Immature natural killer cell (primary cell): Measurements from ENCODE around the gene BTBD9. TPM values are rescaled to one million over a fixed set of nuclear protein-coding genes. Genes with fewer than 3 reads are reported as not detected.

Experiments
- DNase-seq, 3 donors: peaks; one replicate each; pipeline ENCODE4 v3.0.0; 2022; ENCODE audit warnings: mixed read lengths in 1 of 3
- H3K27ac Mint-ChIP-seq, 6 donors: one replicate each; pipeline ENCODE4 v1.8.0; 2020; ENCODE audit warnings: mixed read lengths in 6 of 6, mild to moderate bottlenecking in 5 of 6, inconsistent platforms in 4 of 6, moderate library complexity in 3 of 6
- H3K27me3 Mint-ChIP-seq, 3 donors: one replicate each; pipeline ENCODE4 v1.8.0; 2020 to 2021; ENCODE audit warnings: low read depth in 3 of 3, mild to moderate bottlenecking in 3 of 3, mixed read lengths in 3 of 3, moderate library complexity in 3 of 3, inconsistent platforms in 1 of 3
- H3K36me3 Mint-ChIP-seq, 3 donors: one replicate each; pipeline ENCODE4 v1.8.0; 2020; ENCODE audit warnings: mixed read lengths in 3 of 3, inconsistent platforms in 2 of 3, mild to moderate bottlenecking in 2 of 3
- H3K4me1 Mint-ChIP-seq, 2 donors: one replicate each; pipeline ENCODE4 v1.8.0; 2020; ENCODE audit warnings: inconsistent platforms in 2 of 2, mild to moderate bottlenecking in 2 of 2, mixed read lengths in 2 of 2, moderate library complexity in 1 of 2
- H3K4me3 Mint-ChIP-seq, 5 donors: one replicate each; pipeline ENCODE4 v1.8.0; 2020; ENCODE audit warnings: mild to moderate bottlenecking in 5 of 5, mixed read lengths in 5 of 5, inconsistent platforms in 3 of 5, moderate library complexity in 3 of 5
- H3K9me3 Mint-ChIP-seq, 6 donors: one replicate each; pipeline ENCODE4 v1.8.0; 2020; ENCODE audit warnings: mild to moderate bottlenecking in 6 of 6, mixed read lengths in 6 of 6, inconsistent platforms in 4 of 6, moderate library complexity in 3 of 6
- polyA plus RNA-seq, 3 donors: library from polyadenylated mRNA; unstranded; fragments of 300-500 nt; fragmentation: Illumina TruSeq; gene quantifications; one replicate each; pipeline ENCODE4 v1.2.3, GENCODE V29; 2021

The BTBD9 gene
- polyA plus RNA-seq, 3 donors from 2014 or later: 5.3 to 12.3 (median 10.9) TPM

DNA sequence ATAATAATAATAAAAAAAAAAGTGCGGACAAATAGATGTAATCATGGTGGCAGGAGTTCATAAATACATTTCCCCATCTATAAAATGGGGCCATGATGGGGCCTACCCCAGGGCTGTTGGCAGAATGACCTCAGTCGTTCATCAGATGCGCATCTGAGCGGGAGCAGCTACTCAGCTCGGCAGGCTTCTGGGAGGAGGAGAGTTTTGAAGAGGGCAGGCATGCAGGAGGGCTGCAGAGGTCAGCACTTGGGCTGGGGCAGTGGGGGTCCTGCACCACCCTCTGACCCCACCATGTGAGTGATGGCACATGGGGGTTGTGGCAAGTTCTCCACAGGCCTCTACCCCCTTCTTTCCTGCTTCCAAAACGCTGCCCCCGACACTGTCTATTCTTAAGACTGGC lies 446.7 kb downstream of the BTBD9 start:
- H3K27ac Mint-ChIP-seq: no peak overlapping the region

DNA sequence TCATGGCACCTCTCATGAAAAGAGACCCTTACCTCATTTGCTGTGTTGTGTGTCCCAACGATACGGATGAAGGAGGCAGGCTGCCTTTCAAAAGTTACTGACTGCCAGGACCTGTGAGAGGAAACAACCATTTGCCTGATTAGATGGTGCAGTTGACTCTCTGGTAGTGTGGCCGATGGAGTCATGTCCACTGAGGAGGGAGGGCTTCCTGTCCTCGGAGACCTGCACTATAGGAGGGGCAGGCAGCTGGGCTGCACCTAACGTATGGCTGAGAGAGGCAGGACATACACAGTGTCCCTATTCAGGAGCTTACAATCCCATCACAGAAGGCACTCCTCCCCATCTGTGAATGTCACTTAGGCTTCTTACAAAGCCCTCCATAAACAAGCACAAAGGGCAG lies 447.2 kb downstream of the BTBD9 start:
- Mint-ChIP-seq H3K27me3 (peaks cover 2 to 8% (median 4%) of the 10 kb centered on the region in 3 donors), H3K4me1 (peaks cover 4 to 8% of the 10 kb centered on the region in 2 donors), H3K9me3 (no peaks in the 10 kb centered on the region), H3K4me3 (no peak overlapping the region), H3K27ac (no peak overlapping the region), H3K36me3 (peaks cover 2 to 8% (median 8%) of the 10 kb centered on the region in 3 donors)
- DNase-seq: no peak

More for the DNA sequence above, 446.7 kb downstream of the BTBD9 start:
- Mint-ChIP-seq H3K9me3 (no peaks in the 10 kb centered on the region), H3K4me1 (peaks cover 4 to 8% of the 10 kb centered on the region in 2 donors), H3K4me3 (no peak overlapping the region), H3K27me3 (peaks cover 2 to 7% (median 2%) of the 10 kb centered on the region in 3 donors), H3K36me3 (peaks cover 0 to 8% (median 8%) of the 10 kb centered on the region in 3 donors)
- no peak for DNase-seq

DNA sequence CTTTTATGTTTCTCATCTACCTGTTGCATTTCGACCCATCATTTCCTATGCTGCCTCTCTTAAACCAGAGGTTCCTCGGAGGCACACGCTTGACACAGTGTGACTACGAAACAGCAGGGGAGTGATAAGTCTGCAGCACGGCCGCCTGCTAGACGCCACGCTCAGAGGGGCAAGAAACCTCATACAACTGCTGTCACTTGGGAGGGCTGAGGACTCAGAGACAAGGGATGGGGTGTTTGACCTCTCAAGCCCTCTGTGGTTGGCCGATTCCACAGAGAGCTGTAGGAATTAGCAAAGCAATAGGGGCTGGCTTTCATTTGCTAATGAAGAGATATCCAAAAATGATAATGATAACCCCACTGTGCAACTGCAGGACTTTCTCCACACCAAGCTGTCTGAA lies 447.7 kb downstream of the BTBD9 start:
- no peak overlapping the region for H3K4me3 Mint-ChIP-seq
- H3K27me3 Mint-ChIP-seq: peaks cover 2 to 11% (median 4%) of the 10 kb centered on the region in 3 donors
- H3K4me1 Mint-ChIP-seq: peaks cover 4 to 8% of the 10 kb centered on the region in 2 donors
- no peak overlapping the region for H3K27ac Mint-ChIP-seq
- DNase-seq: no peak
- H3K9me3 Mint-ChIP-seq: no peaks in the 10 kb centered on the region
- H3K36me3 Mint-ChIP-seq: peaks cover 7 to 9% (median 8%) of the 10 kb centered on the region in 3 donors

DNA sequence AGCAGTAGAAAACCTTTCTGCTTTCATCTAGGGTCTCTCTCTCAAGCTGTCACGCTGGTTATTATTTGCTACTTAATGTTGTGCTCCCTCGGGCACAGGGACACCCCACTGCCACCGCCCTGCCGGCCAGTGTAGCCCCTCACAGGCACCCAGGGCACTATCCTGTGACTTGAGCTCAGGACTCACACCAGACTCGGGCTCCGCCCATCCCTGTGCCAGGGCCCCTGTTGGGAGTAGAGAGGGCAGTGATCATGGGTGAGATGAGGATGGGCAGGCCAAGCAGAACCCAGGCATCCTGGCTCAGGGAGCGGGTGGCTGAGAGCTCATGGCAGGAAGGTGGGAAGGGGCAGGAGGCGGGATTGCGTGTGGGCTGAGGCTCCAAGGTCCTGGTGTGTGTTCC lies 448.3 kb downstream of the BTBD9 start:
- Mint-ChIP-seq H3K4me1 (peaks cover 4 to 8% of the 10 kb centered on the region in 2 donors), H3K9me3 (no peaks in the 10 kb centered on the region), H3K27ac (no peak overlapping the region), H3K36me3 (peaks cover 7 to 9% (median 8%) of the 10 kb centered on the region in 3 donors), H3K27me3 (peaks cover 2 to 11% (median 4%) of the 10 kb centered on the region in 3 donors), H3K4me3 (no peak overlapping the region)
- DNase-seq: no peak

DNA sequence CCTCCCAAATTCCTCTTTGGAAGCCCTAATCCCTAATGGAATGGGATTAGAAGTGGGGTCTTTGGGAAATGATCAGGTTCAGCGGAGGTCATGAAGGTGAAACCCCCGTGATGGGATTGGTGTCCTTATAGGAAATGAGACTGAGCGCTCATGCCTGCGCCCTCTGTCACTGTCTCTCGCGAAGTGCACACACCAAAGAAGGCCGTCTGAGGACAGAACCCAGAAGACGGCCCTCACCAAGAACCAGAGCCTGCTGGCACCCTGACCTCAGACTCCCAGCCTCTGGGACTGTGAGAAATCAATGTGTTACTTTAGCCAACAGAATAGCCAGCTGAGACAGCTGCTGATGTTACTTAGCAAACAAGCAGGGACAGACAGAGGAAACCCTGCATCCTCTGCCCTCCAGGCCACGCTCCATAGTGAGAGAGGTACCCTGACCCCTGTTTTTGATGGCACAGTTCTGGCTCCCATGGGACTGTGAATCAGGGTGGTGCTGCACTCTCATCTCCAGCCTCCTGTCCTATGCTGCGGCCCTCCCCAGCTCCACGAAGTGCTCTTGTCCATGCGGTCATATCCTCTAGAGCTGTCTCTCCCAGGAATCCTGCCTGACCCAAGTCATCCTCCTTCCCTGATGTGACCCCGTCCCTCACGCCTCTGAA lies 450.9 kb downstream of the BTBD9 start:
- H3K4me3 Mint-ChIP-seq: no peak overlapping the region
- no peak for DNase-seq
- H3K9me3 Mint-ChIP-seq: no peaks in the 10 kb centered on the region
- H3K36me3 Mint-ChIP-seq: peaks cover 7 to 9% (median 7%) of the 10 kb centered on the region in 3 donors
- H3K27ac Mint-ChIP-seq: peak overlapping the region in 1 of 6 donors; percentile 23
- peaks cover 7 to 12% (median 7%) of the 10 kb centered on the region in 3 donors for H3K27me3 Mint-ChIP-seq
- no peaks in the 10 kb centered on the region for H3K4me1 Mint-ChIP-seq

DNA sequence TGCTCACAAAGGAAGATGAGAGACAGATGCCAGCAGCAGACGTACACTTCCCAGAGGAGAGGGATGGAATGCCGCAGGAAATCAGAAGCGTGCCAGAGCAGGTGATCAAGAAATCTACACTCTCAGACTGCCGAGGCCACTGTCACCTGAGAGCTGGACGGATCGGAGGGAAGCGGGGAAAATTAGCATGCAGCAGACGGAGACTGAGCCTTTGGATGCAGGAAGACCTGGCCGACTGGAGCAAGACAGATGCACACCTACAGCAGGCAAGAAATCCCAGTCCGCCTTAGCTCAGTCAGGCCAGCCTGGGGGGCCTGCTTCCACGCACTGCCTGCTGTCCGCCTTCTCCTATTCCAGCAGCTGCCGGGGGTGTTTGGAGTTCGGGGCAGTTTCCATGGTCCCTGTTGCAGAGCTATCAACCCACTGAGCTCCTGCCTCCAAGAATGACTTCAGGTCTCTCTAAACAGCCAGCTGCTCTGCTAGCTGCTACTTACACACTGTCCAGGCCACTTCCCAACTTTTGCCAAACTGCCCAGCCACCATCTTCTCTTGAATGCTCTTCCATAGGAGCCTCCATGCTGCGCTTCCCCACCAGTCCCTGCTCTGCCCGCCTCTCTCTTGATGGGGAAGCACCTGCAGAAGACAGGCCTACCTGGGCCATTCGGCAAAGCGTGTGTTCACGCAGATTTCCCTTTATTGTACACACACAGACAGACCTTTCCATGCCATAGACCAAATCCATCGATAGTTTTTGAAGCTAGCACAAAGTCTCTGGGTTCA lies 451.7 kb downstream of the BTBD9 start:
- no peak for DNase-seq
- Mint-ChIP-seq H3K36me3 (peaks cover 4 to 9% (median 7%) of the 10 kb centered on the region in 3 donors), H3K4me1 (no peaks in the 10 kb centered on the region), H3K9me3 (no peaks in the 10 kb centered on the region), H3K27ac (no peak overlapping the region), H3K27me3 (peaks cover 6 to 12% (median 7%) of the 10 kb centered on the region in 3 donors), H3K4me3 (no peak overlapping the region)

DNA sequence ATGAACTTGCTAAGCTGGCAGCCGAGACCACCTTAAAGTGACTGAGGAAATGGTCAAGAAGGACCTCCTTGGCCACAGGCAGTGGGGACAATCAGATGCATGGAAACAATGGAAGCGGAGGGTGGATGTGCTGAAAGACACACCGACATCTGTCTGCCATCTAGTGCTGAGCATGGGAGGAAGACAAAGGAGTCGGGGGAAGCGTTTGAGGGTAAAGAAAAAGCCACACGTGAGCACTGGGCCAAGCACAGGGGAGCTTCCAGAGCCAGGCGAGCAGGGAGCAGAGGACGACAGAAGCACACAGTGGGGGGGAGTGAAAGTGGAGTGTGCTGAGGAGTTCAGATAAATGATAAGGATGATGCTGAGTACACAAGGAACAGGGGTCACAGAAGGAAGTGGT lies 452.4 kb downstream of the BTBD9 start:
- no peak for DNase-seq
- peaks cover 4 to 9% (median 7%) of the 10 kb centered on the region in 3 donors for H3K36me3 Mint-ChIP-seq
- no peaks in the 10 kb centered on the region for H3K4me1 Mint-ChIP-seq
- H3K9me3 Mint-ChIP-seq: no peaks in the 10 kb centered on the region
- no peak overlapping the region for H3K27ac Mint-ChIP-seq
- no peak overlapping the region for H3K4me3 Mint-ChIP-seq
- H3K27me3 Mint-ChIP-seq: peaks cover 6 to 12% (median 7%) of the 10 kb centered on the region in 3 donors

DNA sequence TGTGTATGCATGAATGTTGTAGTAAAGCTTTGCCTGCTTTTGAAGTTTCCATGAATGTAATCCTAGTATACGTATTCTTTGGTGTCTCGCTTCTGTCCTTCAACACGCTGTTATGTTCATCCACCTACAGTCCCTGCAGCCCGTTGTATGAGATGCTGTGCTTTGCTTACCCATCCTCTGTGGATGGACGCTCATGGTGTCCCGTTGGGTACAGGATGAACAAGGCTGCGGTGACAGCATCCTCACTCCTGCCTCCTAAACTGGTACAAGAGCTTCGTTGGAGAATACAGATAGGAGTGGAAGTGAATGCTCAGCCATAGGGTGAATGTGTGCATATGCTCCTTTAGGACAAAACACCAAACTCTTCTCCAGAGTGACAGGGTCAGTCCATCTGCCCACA lies 454.0 kb downstream of the BTBD9 start:
- peaks cover 4 to 7% (median 4%) of the 10 kb centered on the region in 3 donors for H3K36me3 Mint-ChIP-seq
- H3K27ac Mint-ChIP-seq: no peak overlapping the region
- DNase-seq: no peak
- H3K4me3 Mint-ChIP-seq: no peak overlapping the region
- peaks cover 5 to 13% (median 6%) of the 10 kb centered on the region in 3 donors for H3K27me3 Mint-ChIP-seq
- no peaks in the 10 kb centered on the region for H3K9me3 Mint-ChIP-seq
- H3K4me1 Mint-ChIP-seq: no peaks in the 10 kb centered on the region

DNA sequence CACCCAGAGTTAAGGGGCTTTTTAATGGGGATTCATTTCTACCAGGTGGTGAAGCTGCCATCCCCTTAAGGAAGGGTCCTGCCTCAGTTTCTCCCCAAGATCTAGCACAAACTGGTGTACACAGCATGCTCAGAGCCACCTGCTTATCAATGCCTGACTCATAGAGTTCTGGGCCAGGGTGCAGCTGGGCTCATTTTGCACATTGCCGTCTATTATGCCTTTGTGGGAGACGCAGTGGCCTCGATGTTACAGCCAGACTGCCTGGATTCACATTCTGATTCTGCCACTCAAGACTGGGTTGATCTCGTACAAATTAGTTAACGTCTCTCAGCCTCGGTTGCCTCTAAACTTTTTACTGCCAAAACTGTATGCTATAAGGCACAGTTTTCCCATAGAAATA lies 454.5 kb downstream of the BTBD9 start:
- no peak overlapping the region for H3K27ac Mint-ChIP-seq
- no peak for DNase-seq
- H3K4me1 Mint-ChIP-seq: no peaks in the 10 kb centered on the region
- peaks cover 5 to 13% (median 6%) of the 10 kb centered on the region in 3 donors for H3K27me3 Mint-ChIP-seq
- H3K4me3 Mint-ChIP-seq: no peak overlapping the region
- H3K36me3 Mint-ChIP-seq: peaks cover 4 to 7% (median 4%) of the 10 kb centered on the region in 3 donors
- H3K9me3 Mint-ChIP-seq: no peaks in the 10 kb centered on the region

DNA sequence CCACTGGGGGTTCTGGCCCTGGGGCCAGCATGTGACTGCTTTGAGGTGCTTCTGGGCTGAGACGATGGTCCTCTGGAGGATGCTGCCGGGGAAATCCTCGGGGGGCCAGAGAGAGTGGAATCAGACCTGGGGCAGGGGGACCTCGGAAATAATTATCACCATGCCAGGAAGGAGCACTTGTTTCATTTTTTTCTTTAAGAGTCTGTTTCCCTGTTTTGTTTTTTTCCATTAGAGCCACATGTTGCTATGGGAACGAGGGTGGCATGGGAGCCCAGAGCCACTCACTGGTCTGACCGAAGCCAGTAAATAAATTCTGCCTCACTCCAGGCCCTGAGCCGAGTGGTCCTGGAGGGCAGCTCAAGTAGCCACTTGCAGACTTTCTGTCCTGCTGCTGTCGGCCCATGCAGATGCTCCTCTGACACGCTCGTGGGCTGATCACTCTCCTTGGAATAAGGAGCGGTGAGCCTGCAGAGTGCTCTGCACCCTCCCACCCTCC lies 455.1 kb downstream of the BTBD9 start:
- Mint-ChIP-seq H3K27me3 (peaks cover 6 to 13% (median 7%) of the 10 kb centered on the region in 3 donors), H3K9me3 (no peaks in the 10 kb centered on the region), H3K27ac (no peak overlapping the region), H3K4me1 (no peaks in the 10 kb centered on the region), H3K36me3 (peaks cover 4 to 7% (median 4%) of the 10 kb centered on the region in 3 donors), H3K4me3 (no peak overlapping the region)
- DNase-seq: no peak

DNA sequence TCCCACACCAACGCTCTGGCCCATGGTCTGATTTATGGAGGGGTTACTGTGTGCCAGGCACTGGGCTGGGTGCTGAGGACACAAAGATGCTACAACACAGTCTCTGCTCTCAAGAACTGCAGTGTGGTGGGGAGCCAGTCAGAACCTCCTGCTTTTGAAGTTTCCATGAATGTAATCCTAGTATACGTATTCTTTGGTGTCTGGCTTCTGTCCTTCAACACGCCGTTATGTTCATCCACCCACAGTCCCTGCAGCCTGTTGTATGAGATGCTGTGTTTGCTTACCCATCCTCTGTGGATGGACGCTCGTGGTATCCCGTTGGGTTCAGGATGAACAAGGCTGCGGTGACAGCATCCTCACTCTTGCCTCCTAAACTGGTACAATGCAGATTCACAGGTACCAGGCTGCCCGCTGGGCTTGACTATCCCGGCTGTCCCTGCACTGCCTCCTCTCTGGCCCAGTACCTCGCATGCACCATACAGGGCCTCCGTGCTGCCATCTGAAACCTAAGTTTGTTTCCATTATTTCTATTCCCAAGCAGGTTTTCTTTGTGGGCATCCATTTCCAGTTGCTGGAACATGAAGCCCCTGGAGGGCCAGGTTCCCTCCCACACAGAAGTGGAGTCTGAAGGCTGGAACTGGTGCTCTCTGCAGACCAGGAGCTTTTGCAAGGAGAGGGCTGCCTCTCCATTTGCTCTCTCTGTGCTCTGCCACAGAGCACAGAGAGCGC lies 455.7 kb downstream of the BTBD9 start:
- H3K36me3 Mint-ChIP-seq: peaks cover under 1 to 7% (median 4%) of the 10 kb centered on the region in 3 donors
- H3K4me3 Mint-ChIP-seq: no peak overlapping the region
- DNase-seq: no peak
- H3K4me1 Mint-ChIP-seq: no peaks in the 10 kb centered on the region
- H3K27ac Mint-ChIP-seq: no peak overlapping the region
- H3K27me3 Mint-ChIP-seq: peaks cover 6 to 13% (median 7%) of the 10 kb centered on the region in 3 donors
- H3K9me3 Mint-ChIP-seq: no peaks in the 10 kb centered on the region

DNA sequence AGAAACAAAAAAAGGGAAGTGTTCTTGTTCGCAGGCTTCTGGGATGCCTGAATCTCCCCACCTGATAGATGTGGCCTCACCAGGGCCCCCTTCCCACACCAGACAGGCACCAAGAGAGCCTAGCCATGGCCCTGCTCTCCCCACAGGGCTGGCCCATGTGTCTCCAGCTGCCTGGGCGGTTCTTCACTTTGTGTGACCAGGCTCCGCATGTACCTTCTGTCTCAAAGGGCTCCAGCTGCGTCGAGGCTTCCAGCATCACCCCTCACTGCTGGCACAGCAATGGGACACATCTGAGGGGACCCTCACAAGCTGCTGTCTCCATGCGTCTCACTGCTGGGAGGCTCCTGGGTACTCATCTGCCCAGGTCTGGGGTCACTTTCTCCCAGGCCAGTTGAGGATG lies 457.3 kb downstream of the BTBD9 start:
- Mint-ChIP-seq H3K4me3 (no peak overlapping the region), H3K4me1 (no peaks in the 10 kb centered on the region), H3K9me3 (no peaks in the 10 kb centered on the region), H3K27ac (no peak overlapping the region), H3K27me3 (peaks cover 4 to 9% (median 9%) of the 10 kb centered on the region in 3 donors), H3K36me3 (peaks cover 0 to 4% (median 4%) of the 10 kb centered on the region in 3 donors)
- DNase-seq: no peak

DNA sequence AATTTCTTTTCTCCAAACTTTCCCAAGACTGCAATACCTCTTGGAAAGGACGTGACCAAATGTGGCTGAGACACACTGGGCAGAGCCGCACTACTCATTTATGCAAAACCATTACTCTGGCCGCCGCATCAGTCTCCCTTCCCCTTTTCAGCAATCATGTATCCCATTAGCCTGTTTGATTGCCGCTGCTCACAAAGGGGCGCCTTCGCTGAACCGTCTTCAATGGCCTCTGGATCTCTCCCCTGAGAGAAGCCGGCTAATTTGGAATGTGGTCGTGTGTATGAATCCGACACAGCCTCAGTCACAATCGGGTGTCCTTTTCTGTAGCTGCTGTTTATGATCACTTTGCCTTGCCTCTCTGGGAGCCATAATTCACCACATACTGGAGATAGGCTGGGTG lies 459.1 kb downstream of the BTBD9 start:
- Mint-ChIP-seq H3K4me1 (peaks cover 0 to 3% of the 10 kb centered on the region in 2 donors), H3K4me3 (peak overlapping the region in 1 of 5 donors; percentile 27), H3K27me3 (peaks cover 2 to 11% (median 7%) of the 10 kb centered on the region in 3 donors), H3K36me3 (no peaks in the 10 kb centered on the region), H3K27ac (no peak overlapping the region), H3K9me3 (no peaks in the 10 kb centered on the region)
- no peak for DNase-seq
